HEK293 (cell line): ENCODE data around the gene TMEM184B.

ENCODE experiments used
- CTCF ChIA-PET: fragments of 350-600 bp; formaldehyde crosslinking; extraction: SDS; loops from one replicate; lab custom pipeline; 2021; ENCODE audit warnings: antibody characterized with exemption; lab: Yijun Ruan, JAX
- POLR2A ChIA-PET: fragments of 300-600 bp; formaldehyde crosslinking; extraction: SDS; loops from one replicate; lab custom pipeline; 2020; ENCODE audit warnings: antibody characterized with exemption, inconsistent platforms; lab: Yijun Ruan, JAX
- H3K27ac ChIP-seq: fragments of 200-500 bp; sonication (Bioruptor generic); 2 replicates; pipeline ENCODE4 v1.5.1; 2014; ENCODE audit warnings: low read depth, low read length, control low read depth, inconsistent platforms; ENCODE audit errors: extremely low read depth
- H3K36me3 ChIP-seq, 2 experiments: fragments of 200-500 bp in 1 of 2; sonication (Bioruptor generic) in 1 of 2; 1 replicate in 1 of 2; 2 replicates in 1 of 2; pipeline ENCODE4 v1.5.1; 2014 to 2017; ENCODE audit warnings: inconsistent platforms in 2 of 2, low read length in 2 of 2; ENCODE audit not compliant: control insufficient read depth in 2 of 2, insufficient read depth in 1 of 2
- H3K4me1 ChIP-seq: fragments of 200-500 bp; sonication (Bioruptor generic); 2 replicates; pipeline ENCODE4 v1.5.1; 2014; ENCODE audit warnings: mild to moderate bottlenecking, low read length, inconsistent platforms; ENCODE audit not compliant: control insufficient read depth, insufficient read depth
- H3K4me3 ChIP-seq: 2 replicates; pipeline ENCODE4 v1.5.1; 2011; ENCODE audit warnings: low read depth, mild to moderate bottlenecking, control low read depth, low read length, moderate library complexity
- H3K9me3 ChIP-seq: fragments of 200-500 bp; sonication (Bioruptor generic); 2 replicates; pipeline ENCODE4 v1.5.1; 2014; ENCODE audit warnings: low read depth, low read length, inconsistent platforms; ENCODE audit not compliant: control insufficient read depth, insufficient read depth
- ZFHX2 ChIP-seq: fragments of 450-650 bp; formaldehyde crosslinking; conservative IDR thresholded peaks from 2 replicates; pipeline ENCODE4 v1.5.1; 2016; ENCODE audit warnings: missing biosample characterization, missing genetic modification characterization
- ZNF350 ChIP-seq: fragments of 450-650 bp; formaldehyde crosslinking; IDR thresholded peaks from 2 replicates; pipeline ENCODE4 v1.5.0; 2017; ENCODE audit warnings: missing biosample characterization, mild to moderate bottlenecking, missing genetic modification characterization
- ZNF391 ChIP-seq: fragments of 450-650 bp; formaldehyde crosslinking; IDR thresholded peaks from 2 replicates; pipeline ENCODE4 v1.5.1; 2016; ENCODE audit warnings: low read depth, missing biosample characterization, missing genetic modification characterization, borderline replicate concordance
- ZNF510 ChIP-seq: fragments of 450-650 bp; formaldehyde crosslinking; IDR thresholded peaks from 2 replicates; pipeline ENCODE4 v1.5.1; 2018; ENCODE audit warnings: mild to moderate bottlenecking, missing genetic modification characterization, missing biosample characterization; ENCODE audit not compliant: insufficient replicate concordance
- ZNF529 ChIP-seq: fragments of 450-650 bp; formaldehyde crosslinking; IDR thresholded peaks from 2 replicates; pipeline ENCODE4 v1.5.1; 2017; ENCODE audit warnings: missing genetic modification characterization, missing biosample characterization; ENCODE audit not compliant: insufficient replicate concordance
- ZSCAN23 ChIP-seq: fragments of 450-650 bp; formaldehyde crosslinking; IDR thresholded peaks from 2 replicates; pipeline ENCODE4 v1.5.1; 2016; ENCODE audit warnings: missing biosample characterization, missing genetic modification characterization
- TF ChIP-seq, protein P1 (sequence below): fragments of 450-650 bp; formaldehyde crosslinking; IDR thresholded peaks from 2 replicates; pipeline ENCODE4 v1.5.1; 2016; ENCODE audit warnings: missing biosample characterization, missing genetic modification characterization
- TF ChIP-seq, protein P2 (sequence below): fragments of 450-650 bp; formaldehyde crosslinking; IDR thresholded peaks from 2 replicates; pipeline ENCODE4 v1.5.1; 2017; ENCODE audit warnings: missing biosample characterization, missing genetic modification characterization
- TF ChIP-seq, protein P3 (sequence below): fragments of 450-650 bp; formaldehyde crosslinking; IDR thresholded peaks from 2 replicates; pipeline ENCODE4 v1.5.1; 2016; ENCODE audit warnings: missing biosample characterization, missing genetic modification characterization

Gene TMEM184B

DNA sequence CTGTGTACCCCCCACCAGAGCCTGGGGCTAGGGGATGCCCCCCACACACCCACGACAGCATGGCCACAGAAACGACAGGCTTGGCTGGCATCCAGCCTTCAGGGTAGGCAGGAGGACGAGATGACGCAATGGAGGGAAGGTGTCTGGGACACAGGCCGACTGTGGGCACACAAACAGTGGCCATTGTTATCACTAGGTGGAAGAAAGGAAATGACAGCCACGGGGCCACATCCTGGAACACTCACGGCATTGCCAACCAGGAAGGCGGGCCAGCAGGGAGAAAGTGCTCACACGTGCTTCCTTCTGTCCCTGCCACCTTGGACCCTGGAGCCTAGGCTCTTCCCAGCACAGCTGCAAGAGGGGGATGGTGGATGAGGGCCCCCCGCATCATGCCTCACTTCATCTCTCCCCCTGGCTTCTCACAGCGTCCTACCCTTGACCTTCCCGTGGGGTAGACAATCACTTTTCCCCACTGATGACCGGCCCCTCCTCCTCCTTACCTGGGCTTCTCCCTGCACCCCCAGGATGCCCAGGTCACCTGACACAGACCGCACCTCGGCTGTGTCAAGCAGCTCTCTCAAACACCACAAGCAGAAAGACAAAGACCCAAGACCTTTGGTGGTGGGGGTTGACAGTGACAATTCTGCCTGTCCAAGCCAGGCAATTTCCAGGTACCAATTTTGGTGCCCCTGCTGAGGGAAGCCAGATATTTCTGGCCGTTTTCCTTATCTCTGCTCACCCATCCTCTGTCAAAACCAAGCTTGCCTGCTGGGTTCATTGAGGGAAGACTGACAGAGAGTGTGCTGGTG is 99.8 kb downstream of the TMEM184B start:
- CTCF ChIA-PET: interaction anchor here (0.9 kb wide), 1 partner anchor 74 kb away, joined by 3 read pairs; no protein-coding TSS in a partner anchor

DNA sequence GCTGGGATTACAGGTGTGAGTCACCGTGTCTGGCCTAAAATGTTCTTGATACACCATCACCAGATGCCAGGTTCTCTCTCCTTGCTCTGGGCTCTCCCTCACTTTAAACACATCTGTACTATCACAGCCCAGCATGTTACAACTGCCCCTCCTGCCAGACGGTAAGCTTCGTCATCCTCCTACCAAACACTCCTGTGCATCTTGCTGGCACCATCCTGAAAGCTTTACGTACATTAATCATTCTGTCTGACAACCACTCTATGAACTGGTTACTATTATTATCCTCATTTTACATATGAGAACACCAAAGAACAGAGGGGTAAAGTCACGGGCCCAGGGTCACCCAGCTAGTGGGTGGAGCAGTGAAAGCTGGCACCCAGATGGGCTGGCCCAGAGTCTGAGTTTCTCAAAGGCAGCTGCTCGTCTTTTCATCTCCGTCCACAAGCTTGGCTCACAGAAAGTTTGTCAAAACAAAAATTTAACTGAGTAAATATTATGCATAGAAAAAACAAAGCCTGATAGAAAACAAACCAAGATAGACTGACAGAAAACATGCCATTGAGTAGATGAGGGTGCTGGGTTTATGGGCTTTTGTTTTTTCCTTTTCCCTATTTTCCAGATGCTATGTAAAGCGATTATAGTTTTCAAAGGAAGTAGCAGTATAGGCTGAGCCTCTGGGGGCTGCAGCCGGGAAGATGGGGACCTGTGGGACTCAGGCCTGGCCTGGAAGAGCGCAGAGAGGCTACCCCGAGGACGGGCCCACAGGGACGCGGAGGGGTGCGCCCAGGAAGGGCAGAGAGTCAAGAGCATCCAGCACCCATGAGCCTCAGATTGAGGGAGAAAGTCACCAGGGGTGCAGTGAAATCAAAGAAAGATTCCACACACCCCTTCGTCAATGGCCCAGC is 100.6 kb downstream of the TMEM184B start:
- POLR2A ChIA-PET: no interaction called here
- TF ChIP-seq ZSCAN23 (tag by site-specific recombination): no peak
- no peak for TF ChIP-seq ZNF510
- TF ChIP-seq ZNF391 (tag by site-specific recombination): no peak
- no peak for TF ChIP-seq ZNF350
- no peak for TF ChIP-seq ZNF529
- TF ChIP-seq, all 188 proteins: peak for 0
- H3K27ac ChIP-seq: no peak overlapping the region
- H3K9me3 ChIP-seq: no peaks in the 10 kb centered on the region
- no peak overlapping the region for H3K4me3 ChIP-seq
- CTCF ChIA-PET: no interaction called here
- no peaks in the 10 kb centered on the region for H3K4me1 ChIP-seq
- H3K36me3 ChIP-seq: peaks cover 0 to 21% of the 10 kb centered on the region in 2 experiments; a peak in 1 of 3 replicates

More for the DNA sequence above, 99.8 kb downstream of the TMEM184B start:
- Histone ChIP-seq H3K9me3 (no peaks in the 10 kb centered on the region), H3K36me3 (peaks cover 0 to 12% of the 10 kb centered on the region in 2 experiments; a peak in 1 of 3 replicates), H3K27ac (no peak overlapping the region), H3K4me1 (peaks cover 4% of the 10 kb centered on the region), H3K4me3 (no peak overlapping the region)
- POLR2A ChIA-PET: interaction anchor here (0.6 kb wide), 1 partner anchor 25 kb away, joined by 4 read pairs; no protein-coding TSS in a partner anchor
- TF ChIP-seq, protein P1, sequence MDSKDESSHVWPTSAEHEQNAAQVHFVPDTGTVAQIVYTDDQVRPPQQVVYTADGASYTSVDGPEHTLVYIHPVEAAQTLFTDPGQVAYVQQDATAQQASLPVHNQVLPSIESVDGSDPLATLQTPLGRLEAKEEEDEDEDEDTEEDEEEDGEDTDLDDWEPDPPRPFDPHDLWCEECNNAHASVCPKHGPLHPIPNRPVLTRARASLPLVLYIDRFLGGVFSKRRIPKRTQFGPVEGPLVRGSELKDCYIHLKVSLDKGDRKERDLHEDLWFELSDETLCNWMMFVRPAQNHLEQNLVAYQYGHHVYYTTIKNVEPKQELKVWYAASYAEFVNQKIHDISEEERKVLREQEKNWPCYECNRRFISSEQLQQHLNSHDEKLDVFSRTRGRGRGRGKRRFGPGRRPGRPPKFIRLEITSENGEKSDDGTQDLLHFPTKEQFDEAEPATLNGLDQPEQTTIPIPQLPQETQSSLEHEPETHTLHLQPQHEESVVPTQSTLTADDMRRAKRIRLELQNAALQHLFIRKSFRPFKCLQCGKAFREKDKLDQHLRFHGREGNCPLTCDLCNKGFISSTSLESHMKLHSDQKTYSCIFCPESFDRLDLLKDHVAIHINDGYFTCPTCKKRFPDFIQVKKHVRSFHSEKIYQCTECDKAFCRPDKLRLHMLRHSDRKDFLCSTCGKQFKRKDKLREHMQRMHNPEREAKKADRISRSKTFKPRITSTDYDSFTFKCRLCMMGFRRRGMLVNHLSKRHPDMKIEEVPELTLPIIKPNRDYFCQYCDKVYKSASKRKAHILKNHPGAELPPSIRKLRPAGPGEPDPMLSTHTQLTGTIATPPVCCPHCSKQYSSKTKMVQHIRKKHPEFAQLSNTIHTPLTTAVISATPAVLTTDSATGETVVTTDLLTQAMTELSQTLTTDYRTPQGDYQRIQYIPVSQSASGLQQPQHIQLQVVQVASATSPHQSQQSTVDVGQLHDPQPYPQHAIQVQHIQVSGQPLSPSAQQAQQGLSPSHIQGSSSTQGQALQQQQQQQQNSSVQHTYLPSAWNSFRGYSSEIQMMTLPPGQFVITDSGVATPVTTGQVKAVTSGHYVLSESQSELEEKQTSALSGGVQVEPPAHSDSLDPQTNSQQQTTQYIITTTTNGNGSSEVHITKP: peak; percentile 53; the same call in 1 of the 2 replicates
- TF ChIP-seq, protein P2, sequence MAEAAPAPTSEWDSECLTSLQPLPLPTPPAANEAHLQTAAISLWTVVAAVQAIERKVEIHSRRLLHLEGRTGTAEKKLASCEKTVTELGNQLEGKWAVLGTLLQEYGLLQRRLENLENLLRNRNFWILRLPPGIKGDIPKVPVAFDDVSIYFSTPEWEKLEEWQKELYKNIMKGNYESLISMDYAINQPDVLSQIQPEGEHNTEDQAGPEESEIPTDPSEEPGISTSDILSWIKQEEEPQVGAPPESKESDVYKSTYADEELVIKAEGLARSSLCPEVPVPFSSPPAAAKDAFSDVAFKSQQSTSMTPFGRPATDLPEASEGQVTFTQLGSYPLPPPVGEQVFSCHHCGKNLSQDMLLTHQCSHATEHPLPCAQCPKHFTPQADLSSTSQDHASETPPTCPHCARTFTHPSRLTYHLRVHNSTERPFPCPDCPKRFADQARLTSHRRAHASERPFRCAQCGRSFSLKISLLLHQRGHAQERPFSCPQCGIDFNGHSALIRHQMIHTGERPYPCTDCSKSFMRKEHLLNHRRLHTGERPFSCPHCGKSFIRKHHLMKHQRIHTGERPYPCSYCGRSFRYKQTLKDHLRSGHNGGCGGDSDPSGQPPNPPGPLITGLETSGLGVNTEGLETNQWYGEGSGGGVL (tag by site-specific recombination): peak; percentile 35; the same call in 1 of the 2 replicates
- TF ChIP-seq ZFHX2 (tag by site-specific recombination): 0 out of 2 replicates have a peak, but pooled peaks have one; percentile 16
- no peak for TF ChIP-seq ZSCAN23 (tag by site-specific recombination)
- TF ChIP-seq, protein P3, sequence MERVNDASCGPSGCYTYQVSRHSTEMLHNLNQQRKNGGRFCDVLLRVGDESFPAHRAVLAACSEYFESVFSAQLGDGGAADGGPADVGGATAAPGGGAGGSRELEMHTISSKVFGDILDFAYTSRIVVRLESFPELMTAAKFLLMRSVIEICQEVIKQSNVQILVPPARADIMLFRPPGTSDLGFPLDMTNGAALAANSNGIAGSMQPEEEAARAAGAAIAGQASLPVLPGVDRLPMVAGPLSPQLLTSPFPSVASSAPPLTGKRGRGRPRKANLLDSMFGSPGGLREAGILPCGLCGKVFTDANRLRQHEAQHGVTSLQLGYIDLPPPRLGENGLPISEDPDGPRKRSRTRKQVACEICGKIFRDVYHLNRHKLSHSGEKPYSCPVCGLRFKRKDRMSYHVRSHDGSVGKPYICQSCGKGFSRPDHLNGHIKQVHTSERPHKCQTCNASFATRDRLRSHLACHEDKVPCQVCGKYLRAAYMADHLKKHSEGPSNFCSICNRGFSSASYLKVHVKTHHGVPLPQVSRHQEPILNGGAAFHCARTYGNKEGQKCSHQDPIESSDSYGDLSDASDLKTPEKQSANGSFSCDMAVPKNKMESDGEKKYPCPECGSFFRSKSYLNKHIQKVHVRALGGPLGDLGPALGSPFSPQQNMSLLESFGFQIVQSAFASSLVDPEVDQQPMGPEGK (tag by site-specific recombination): peak; percentile 37; the same call in 1 of the 2 replicates
